ENCODE results near the gene CYP2A7. TPM values are rescaled to one million over a fixed set of nuclear protein-coding genes. Genes with fewer than 3 reads are reported as not detected.
"Not testable (repeated sequence)": the region's sequence is repeated elsewhere in the genome, so short reads cannot be mapped to it uniquely, and the experiment has no call there.

The CYP2A7 gene
- polyA plus RNA-seq, 1 donor (not counting 4 experiments of a cell fraction or from before 2014, with no cell fraction given) = not detected

DNA sequence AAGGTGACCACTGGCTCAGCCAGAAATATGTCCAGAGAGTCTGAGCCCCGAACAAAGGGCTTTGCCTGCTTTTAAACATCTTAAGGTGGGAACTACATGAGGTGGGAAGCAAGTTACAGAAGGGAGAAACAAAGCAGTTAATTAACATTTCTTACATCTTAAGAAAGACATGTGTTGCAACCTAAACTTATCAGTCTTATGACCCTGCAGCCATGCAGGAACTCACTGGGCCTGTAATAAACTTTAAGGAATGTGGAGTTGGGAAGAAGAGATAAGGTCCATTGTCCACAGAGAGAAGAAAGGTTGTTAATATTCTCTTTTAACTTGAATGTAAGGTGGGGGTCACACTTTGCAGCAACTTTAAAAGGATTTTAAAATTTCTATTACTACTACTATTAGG lies 46.8 kb upstream of the CYP2A7 start:
- no peak for DNase-seq (ENCODE audit: low read depth, low spot score)
- H3K36me3 ChIP-seq (ENCODE audit: control insufficient read depth in 2 of 2, extremely low read depth in 1 of 2, insufficient read depth in 2 of 2, low read length in 2 of 2) = no peaks in the 10 kb centered on the region

DNA sequence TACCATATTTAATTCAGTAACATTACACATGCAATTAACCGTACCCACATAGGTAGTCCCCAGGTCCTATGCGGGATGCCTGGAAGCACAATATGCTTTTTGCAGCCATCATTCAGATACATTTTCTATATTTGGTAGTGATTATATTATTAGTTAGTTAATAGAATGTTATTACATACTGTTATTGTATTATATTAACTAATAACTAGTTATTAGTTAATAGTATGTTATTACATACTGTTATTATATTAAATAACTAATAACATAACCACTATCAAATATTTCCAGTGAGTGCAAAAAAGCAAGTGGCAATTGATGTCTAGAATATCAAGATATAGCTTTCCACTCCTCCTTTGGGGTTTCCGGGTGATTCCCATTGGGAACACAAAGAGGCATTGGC lies 45.5 kb upstream of the CYP2A7 start:
- dilution Hi-C loops (cut with MboI; ENCODE audit: extremely low pct_ligation_motif_present, low sequenced_read_pairs) = no loop called here
- Histone ChIP-seq H3K9me1 (ENCODE audit: control insufficient read depth, extremely low read depth, insufficient read depth, low read length) (no peaks in the 10 kb centered on the region), H3K4me1 (ENCODE audit: control insufficient read depth, extremely low read depth, insufficient read depth, low read length) (no peaks in the 10 kb centered on the region), H3K27me3 (ENCODE audit: control insufficient read depth, extremely low read depth, insufficient read depth, low read length) (no peaks in the 10 kb centered on the region), H3K27ac (ENCODE audit: control insufficient read depth, insufficient read depth, low read length) (no peak overlapping the region), H3K4me2 (ENCODE audit: control insufficient read depth, extremely low read depth, insufficient read depth, low read depth, low read length) (no peak overlapping the region), H3K79me2 (ENCODE audit: control insufficient read depth, insufficient read depth, low read length) (no peaks in the 10 kb centered on the region), H2AFZ (ENCODE audit: control insufficient read depth, low read length) (no peak overlapping the region), H3K4me3 (ENCODE audit: control insufficient read depth in 2 of 3, extremely low read depth in 1 of 3, insufficient read depth in 2 of 3, low read depth in 1 of 3, low read length in 3 of 3) (no peak overlapping the region), H4K20me1 (ENCODE audit: control insufficient read depth, extremely low read depth, insufficient read depth, low read length) (no peaks in the 10 kb centered on the region), H3K9ac (ENCODE audit: control insufficient read depth, extremely low read depth, insufficient read depth, low read length) (no peak overlapping the region), H3K36me3 (ENCODE audit: control insufficient read depth in 2 of 2, extremely low read depth in 1 of 2, insufficient read depth in 2 of 2, low read length in 2 of 2) (no peaks in the 10 kb centered on the region), H3K9me3 (ENCODE audit: control insufficient read depth, low read depth, low read length) (no peaks in the 10 kb centered on the region)
- TF ChIP-seq, protein P1, sequence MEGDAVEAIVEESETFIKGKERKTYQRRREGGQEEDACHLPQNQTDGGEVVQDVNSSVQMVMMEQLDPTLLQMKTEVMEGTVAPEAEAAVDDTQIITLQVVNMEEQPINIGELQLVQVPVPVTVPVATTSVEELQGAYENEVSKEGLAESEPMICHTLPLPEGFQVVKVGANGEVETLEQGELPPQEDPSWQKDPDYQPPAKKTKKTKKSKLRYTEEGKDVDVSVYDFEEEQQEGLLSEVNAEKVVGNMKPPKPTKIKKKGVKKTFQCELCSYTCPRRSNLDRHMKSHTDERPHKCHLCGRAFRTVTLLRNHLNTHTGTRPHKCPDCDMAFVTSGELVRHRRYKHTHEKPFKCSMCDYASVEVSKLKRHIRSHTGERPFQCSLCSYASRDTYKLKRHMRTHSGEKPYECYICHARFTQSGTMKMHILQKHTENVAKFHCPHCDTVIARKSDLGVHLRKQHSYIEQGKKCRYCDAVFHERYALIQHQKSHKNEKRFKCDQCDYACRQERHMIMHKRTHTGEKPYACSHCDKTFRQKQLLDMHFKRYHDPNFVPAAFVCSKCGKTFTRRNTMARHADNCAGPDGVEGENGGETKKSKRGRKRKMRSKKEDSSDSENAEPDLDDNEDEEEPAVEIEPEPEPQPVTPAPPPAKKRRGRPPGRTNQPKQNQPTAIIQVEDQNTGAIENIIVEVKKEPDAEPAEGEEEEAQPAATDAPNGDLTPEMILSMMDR (optimal IDR thresholded peaks at IDR 0.05 in 1 of 3, IDR thresholded peaks at IDR 0.05 in 1 of 3, conservative IDR thresholded peaks at IDR 0.05 in 1 of 3; ENCODE audit: extremely low read depth in 1 of 3, insufficient read depth in 2 of 3, low read length in 3 of 3) = no peak
- no peak for TF ChIP-seq EZH2 (IDR thresholded peaks at IDR 0.05; ENCODE audit: low read length)
- FAIRE-seq = no peak
- no peak for DNase-seq (ENCODE audit: low read depth, low spot score)

More for the DNA sequence above, 46.8 kb upstream of the CYP2A7 start:
- H3K4me2 ChIP-seq (ENCODE audit: control insufficient read depth, extremely low read depth, insufficient read depth, low read depth, low read length) = no peak overlapping the region
- H3K27me3 ChIP-seq (ENCODE audit: control insufficient read depth, extremely low read depth, insufficient read depth, low read length) = no peaks in the 10 kb centered on the region
- no peaks in the 10 kb centered on the region for H3K4me1 ChIP-seq (ENCODE audit: control insufficient read depth, extremely low read depth, insufficient read depth, low read length)
- FAIRE-seq = no peak
- H4K20me1 ChIP-seq (ENCODE audit: control insufficient read depth, extremely low read depth, insufficient read depth, low read length) = no peaks in the 10 kb centered on the region
- H3K27ac ChIP-seq (ENCODE audit: control insufficient read depth, insufficient read depth, low read length) = no peak overlapping the region
- H3K9ac ChIP-seq (ENCODE audit: control insufficient read depth, extremely low read depth, insufficient read depth, low read length) = no peak overlapping the region
- H3K79me2 ChIP-seq (ENCODE audit: control insufficient read depth, insufficient read depth, low read length) = no peaks in the 10 kb centered on the region
- TF ChIP-seq, protein P1 (optimal IDR thresholded peaks at IDR 0.05 in 1 of 3, IDR thresholded peaks at IDR 0.05 in 1 of 3, conservative IDR thresholded peaks at IDR 0.05 in 1 of 3; ENCODE audit: extremely low read depth in 1 of 3, insufficient read depth in 2 of 3, low read length in 3 of 3) = no peak
- TF ChIP-seq EZH2 (IDR thresholded peaks at IDR 0.05; ENCODE audit: low read length) = no peak
- dilution Hi-C loops (cut with MboI; ENCODE audit: extremely low pct_ligation_motif_present, low sequenced_read_pairs) = no loop called here
- H3K4me3 ChIP-seq (ENCODE audit: control insufficient read depth in 2 of 3, extremely low read depth in 1 of 3, insufficient read depth in 2 of 3, low read depth in 1 of 3, low read length in 3 of 3) = no peak overlapping the region
- no peak overlapping the region for H2AFZ ChIP-seq (ENCODE audit: control insufficient read depth, low read length)
- no peaks in the 10 kb centered on the region for H3K9me1 ChIP-seq (ENCODE audit: control insufficient read depth, extremely low read depth, insufficient read depth, low read length)
- no peaks in the 10 kb centered on the region for H3K9me3 ChIP-seq (ENCODE audit: control insufficient read depth, low read depth, low read length)

DNA sequence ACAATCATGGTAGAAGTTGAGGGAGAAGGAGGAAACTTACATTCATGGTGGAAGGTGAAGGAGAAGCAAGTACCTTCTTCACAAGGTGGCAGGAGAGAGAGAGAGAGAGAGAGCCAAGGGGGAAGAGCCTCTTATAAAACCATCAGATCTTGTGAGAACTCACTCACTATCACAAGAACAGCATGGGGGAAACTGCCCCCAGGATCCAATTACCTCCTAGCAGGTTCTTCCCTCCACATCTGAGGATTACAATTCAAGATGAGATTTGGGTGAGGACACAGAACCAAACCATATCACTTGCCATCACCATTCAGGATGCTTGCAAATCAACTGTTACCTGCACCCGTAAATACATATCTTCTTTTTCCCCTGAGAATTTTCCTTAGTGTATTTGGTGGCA lies 44.2 kb upstream of the CYP2A7 start:
- H3K9ac ChIP-seq (ENCODE audit: control insufficient read depth, extremely low read depth, insufficient read depth, low read length); H2AFZ ChIP-seq (ENCODE audit: control insufficient read depth, low read length); H3K4me1 ChIP-seq (ENCODE audit: control insufficient read depth, extremely low read depth, insufficient read depth, low read length); H4K20me1 ChIP-seq (ENCODE audit: control insufficient read depth, extremely low read depth, insufficient read depth, low read length); H3K4me3 ChIP-seq (ENCODE audit: control insufficient read depth in 2 of 3, extremely low read depth in 1 of 3, insufficient read depth in 2 of 3, low read depth in 1 of 3, low read length in 3 of 3); H3K36me3 ChIP-seq (ENCODE audit: control insufficient read depth in 2 of 2, extremely low read depth in 1 of 2, insufficient read depth in 2 of 2, low read length in 2 of 2); H3K79me2 ChIP-seq (ENCODE audit: control insufficient read depth, insufficient read depth, low read length); H3K9me1 ChIP-seq (ENCODE audit: control insufficient read depth, extremely low read depth, insufficient read depth, low read length); H3K4me2 ChIP-seq (ENCODE audit: control insufficient read depth, extremely low read depth, insufficient read depth, low read depth, low read length); dilution Hi-C loops (cut with MboI; ENCODE audit: extremely low pct_ligation_motif_present, low sequenced_read_pairs); H3K9me3 ChIP-seq (ENCODE audit: control insufficient read depth, low read depth, low read length); H3K27me3 ChIP-seq (ENCODE audit: control insufficient read depth, extremely low read depth, insufficient read depth, low read length); H3K27ac ChIP-seq (ENCODE audit: control insufficient read depth, insufficient read depth, low read length); DNase-seq (ENCODE audit: low read depth, low spot score); FAIRE-seq: not testable (repeated sequence)

Data from keratinocyte (primary cell).